Neuronal stem cell (in vitro differentiated cells): ENCODE measurements around the gene MCU.
"Not testable (repeated sequence)": the region's sequence is repeated elsewhere in the genome, so short reads cannot be mapped to it uniquely, and the experiment has no call there.

Source experiments
- DNase-seq: peaks from one replicate; pipeline ENCODE4 v3.0.0-alpha.2; 2013; ENCODE audit warnings: low spot score
- H2AFZ ChIP-seq: one replicate; pipeline ENCODE4 v1.6.1; 2013; ENCODE audit warnings: mild to moderate bottlenecking, low read length, inconsistent platforms
- H2AK5ac ChIP-seq: 2 replicates; pipeline ENCODE4 v1.6.1; 2013; ENCODE audit warnings: low read depth, mild to moderate bottlenecking, inconsistent platforms, low read length, moderate library complexity, mixed read lengths
- H2BK120ac ChIP-seq: 2 replicates; pipeline ENCODE4 v1.6.1; 2013; ENCODE audit warnings: low read depth, mild to moderate bottlenecking, inconsistent platforms, low read length, moderate library complexity, mixed read lengths
- H2BK12ac ChIP-seq: one replicate; pipeline ENCODE4 v1.6.1; 2013; ENCODE audit warnings: low read length, inconsistent platforms
- H2BK15ac ChIP-seq: 2 replicates; pipeline ENCODE4 v1.6.1; 2013; ENCODE audit warnings: mild to moderate bottlenecking, low read length, inconsistent platforms, mixed read lengths
- H2BK5ac ChIP-seq: one replicate; pipeline ENCODE4 v1.6.1; 2013; ENCODE audit warnings: inconsistent platforms, mild to moderate bottlenecking, low read length, moderate library complexity
- H3K14ac ChIP-seq: one replicate; pipeline ENCODE4 v1.6.1; 2013; ENCODE audit warnings: low read length, inconsistent platforms
- H3K18ac ChIP-seq: 2 replicates; pipeline ENCODE4 v1.6.1; 2013; ENCODE audit warnings: low read length, inconsistent platforms
- H3K23ac ChIP-seq: 2 replicates; pipeline ENCODE4 v1.6.1; 2013; ENCODE audit warnings: low read depth, mild to moderate bottlenecking, mixed read lengths, low read length, inconsistent platforms; ENCODE audit not compliant: poor library complexity
- H3K27ac ChIP-seq: replicated peaks from 3 replicates; pipeline ENCODE4 v1.5.1; 2013; ENCODE audit warnings: low read length, inconsistent platforms
- H3K27me3 ChIP-seq, 3 experiments: 2 replicates each; pipeline ENCODE4 v1.6.1; 2013; ENCODE audit warnings: low read length in 3 of 3, mild to moderate bottlenecking in 2 of 3, inconsistent platforms in 1 of 3, low read depth in 1 of 3, mixed read lengths in 1 of 3, moderate library complexity in 1 of 3; ENCODE audit not compliant: control insufficient read depth in 3 of 3, insufficient read depth in 3 of 3
- H3K36me3 ChIP-seq, 2 donors: replicated peaks in 1 of 2; 2 replicates each; pipeline ENCODE4 v1.6.1; 2013; ENCODE audit warnings: low read length in 2 of 2; ENCODE audit not compliant: control insufficient read depth in 2 of 2, insufficient read depth in 2 of 2
- H3K4ac ChIP-seq: 2 replicates; pipeline ENCODE4 v1.6.1; 2013; ENCODE audit warnings: inconsistent platforms, mild to moderate bottlenecking, low read length, moderate library complexity
- H3K4me1 ChIP-seq, 2 donors: 1 replicate in 1 of 2; 2 replicates in 1 of 2; pipeline ENCODE4 v1.6.1; 2013; ENCODE audit warnings: low read length in 2 of 2, low read depth in 1 of 2; ENCODE audit not compliant: control insufficient read depth in 2 of 2, insufficient read depth in 1 of 2
- H3K4me2 ChIP-seq: one replicate; pipeline ENCODE4 v1.6.1; 2013; ENCODE audit warnings: mild to moderate bottlenecking, low read length, inconsistent platforms; ENCODE audit not compliant: insufficient read depth, poor library complexity, severe bottlenecking
- H3K4me3 ChIP-seq, 2 donors: 2 replicates each; pipeline ENCODE4 v1.5.1; 2013; ENCODE audit warnings: low read length in 2 of 2, mild to moderate bottlenecking in 2 of 2, inconsistent platforms in 1 of 2, moderate library complexity in 1 of 2
- H3K79me1 ChIP-seq: one replicate; pipeline ENCODE4 v1.6.1; 2013; ENCODE audit warnings: low read depth, mild to moderate bottlenecking, inconsistent platforms, low read length, moderate library complexity
- H3K9ac ChIP-seq: one replicate; pipeline ENCODE4 v1.6.1; 2013; ENCODE audit warnings: mild to moderate bottlenecking, low read depth, low read length, inconsistent platforms; ENCODE audit not compliant: poor library complexity
- H3K9me3 ChIP-seq, 2 donors: replicated peaks in 1 of 2; 2 replicates each; pipeline versions ENCODE3 to v1.6.1; 2013; ENCODE audit warnings: low read length in 2 of 2, mild to moderate bottlenecking in 2 of 2, inconsistent platforms in 1 of 2, low read depth in 1 of 2, mixed read lengths in 1 of 2, moderate library complexity in 1 of 2; ENCODE audit not compliant: control insufficient read depth in 2 of 2, insufficient read depth in 1 of 2
- H4K8ac ChIP-seq: one replicate; pipeline ENCODE4 v1.6.1; 2013; ENCODE audit warnings: low read depth, mild to moderate bottlenecking, inconsistent platforms, low read length, moderate library complexity
- H4K91ac ChIP-seq: one replicate; pipeline ENCODE4 v1.6.1; 2013; ENCODE audit warnings: low read length, low read depth, mild to moderate bottlenecking, inconsistent platforms; ENCODE audit not compliant: poor library complexity
- WGBS, 2 donors: extraction: QIAGEN DNeasy Blood & Tissue Kit; methylation state at CpG; one replicate each; pipeline ENCODE4 v1.1.7; 2013; ENCODE audit warnings: missing lambda C conversion rate in 2 of 2, mixed read lengths in 1 of 2; ENCODE audit not compliant: insufficient read length in 2 of 2, insufficient replicate concordance in 1 of 2; ENCODE audit errors: extremely low coverage in 2 of 2; 5-methylcytosine and 5-hydroxymethylcytosine counted together

The MCU gene

DNA sequence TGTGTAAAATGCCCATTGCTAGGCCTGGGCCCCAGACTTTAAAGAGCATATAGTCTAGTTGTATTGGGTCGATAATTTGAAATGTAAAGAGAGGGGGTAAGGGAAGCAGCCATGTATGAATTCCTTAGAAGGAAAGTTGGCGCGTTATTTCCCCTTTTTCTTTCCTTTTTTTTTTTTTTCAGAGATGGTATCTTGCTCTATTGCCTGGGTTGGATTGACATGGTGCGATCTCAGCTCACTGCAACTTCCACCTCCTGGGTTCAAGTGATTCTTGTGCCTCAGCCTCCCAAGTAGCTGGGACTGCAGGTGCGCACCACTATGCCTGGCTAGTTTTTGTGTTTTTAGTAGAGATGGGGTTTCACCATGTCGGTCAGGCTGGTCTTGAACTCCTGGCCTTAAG, 45.4 kb downstream of the MCU start:
- not testable (repeated sequence) for H3K23ac ChIP-seq, H3K4me2 ChIP-seq, H3K18ac ChIP-seq, H2BK120ac ChIP-seq, H3K79me1 ChIP-seq, H2AK5ac ChIP-seq, H2AFZ ChIP-seq, H3K9me3 ChIP-seq, H2BK15ac ChIP-seq, H3K9ac ChIP-seq, H3K36me3 ChIP-seq, H3K27me3 ChIP-seq, H3K14ac ChIP-seq, H4K8ac ChIP-seq, H3K4ac ChIP-seq, DNase-seq, H3K27ac ChIP-seq, H3K4me3 ChIP-seq, H2BK5ac ChIP-seq, H4K91ac ChIP-seq, H2BK12ac ChIP-seq
- WGBS, 2 donors, result no CpG with 5 or more reads among the region's 6 CpGs
- peaks cover 0 to 17% of the 10 kb centered on the region in 2 donors for H3K4me1 ChIP-seq

DNA sequence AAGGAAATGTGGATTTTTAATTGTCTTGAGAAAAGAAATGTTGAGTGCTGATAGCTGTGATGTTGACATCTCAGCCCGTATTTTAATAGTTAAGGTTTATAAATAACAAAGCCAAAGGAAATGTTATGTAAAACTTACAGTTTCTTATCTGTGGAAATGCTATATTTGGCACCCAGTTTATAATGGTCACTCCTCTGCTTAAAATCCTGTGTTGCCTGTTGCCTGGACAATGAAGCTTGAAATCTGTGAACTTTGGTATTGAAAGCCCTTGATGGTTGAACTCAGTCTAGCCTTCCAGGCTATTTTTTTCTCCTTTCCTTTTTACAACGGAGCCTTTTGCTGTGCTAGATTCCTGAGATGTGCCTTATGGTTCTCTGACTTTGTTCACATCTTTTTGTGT, 46.5 kb downstream of the MCU start:
- Histone ChIP-seq H3K4me2 (no peak overlapping the region), H3K27me3 (no peaks in the 10 kb centered on the region), H4K91ac (no peak overlapping the region), H4K8ac (no peak overlapping the region), H2AK5ac (no peak overlapping the region), H3K27ac (no peak overlapping the region), H3K4ac (no peak overlapping the region), H3K14ac (no peak overlapping the region), H2BK5ac (no peak overlapping the region), H3K9ac (no peak overlapping the region), H3K36me3 (no peaks in the 10 kb centered on the region), H3K4me3 (no peak overlapping the region), H3K18ac (no peak overlapping the region), H2BK12ac (no peak overlapping the region), H2AFZ (no peak overlapping the region), H3K4me1 (peaks cover 0 to 17% of the 10 kb centered on the region in 2 donors), H3K79me1 (peaks cover 5% of the 10 kb centered on the region), H2BK120ac (no peak overlapping the region), H2BK15ac (no peak overlapping the region), H3K23ac (no peak overlapping the region), H3K9me3 (no peaks in the 10 kb centered on the region)
- no CpG with 5 or more reads among the region's 2 CpGs for WGBS, 2 donors
- no peak for DNase-seq

DNA sequence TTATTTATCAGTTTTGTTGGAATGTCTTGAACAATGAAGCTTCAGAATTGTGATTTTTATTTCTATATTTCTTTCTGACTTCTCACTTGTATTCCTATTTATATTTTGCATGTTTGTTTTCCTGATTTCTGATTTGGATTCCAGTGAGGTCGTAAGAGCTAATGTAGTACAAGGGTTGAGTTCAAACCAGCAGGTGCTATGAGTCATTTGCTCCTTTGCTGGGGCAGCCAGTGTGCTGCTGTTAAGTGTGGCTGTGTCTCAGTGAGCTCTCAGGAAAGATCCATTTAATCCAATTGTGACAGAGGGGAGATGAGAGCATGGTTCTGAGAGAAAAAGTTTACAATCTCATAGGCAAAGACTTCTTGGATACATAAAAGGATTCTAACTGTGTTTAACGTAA, 48.6 kb downstream of the MCU start:
- H4K8ac ChIP-seq, result no peak overlapping the region
- no peaks in the 10 kb centered on the region for H3K27me3 ChIP-seq
- no peak overlapping the region for H2AK5ac ChIP-seq
- no peak overlapping the region for H3K4me3 ChIP-seq
- WGBS, 2 donors, result no CpG with 5 or more reads among the region's 2 CpGs
- no peak overlapping the region for H2BK12ac ChIP-seq
- no peak overlapping the region for H3K4me2 ChIP-seq
- no peak overlapping the region for H4K91ac ChIP-seq
- peaks cover 5% of the 10 kb centered on the region for H3K79me1 ChIP-seq
- no peaks in the 10 kb centered on the region for H3K9me3 ChIP-seq
- H3K23ac ChIP-seq, result no peak overlapping the region
- H3K4me1 ChIP-seq, result peaks cover 2 to 21% of the 10 kb centered on the region in 2 donors
- no peak overlapping the region for H3K14ac ChIP-seq
- no peak overlapping the region for H3K27ac ChIP-seq
- no peaks in the 10 kb centered on the region for H3K36me3 ChIP-seq
- no peak overlapping the region for H2BK120ac ChIP-seq
- no peak overlapping the region for H3K4ac ChIP-seq
- no peak for DNase-seq
- no peak overlapping the region for H3K9ac ChIP-seq
- H3K18ac ChIP-seq, result no peak overlapping the region
- H2AFZ ChIP-seq, result no peak overlapping the region
- no peak overlapping the region for H2BK15ac ChIP-seq
- no peak overlapping the region for H2BK5ac ChIP-seq

DNA sequence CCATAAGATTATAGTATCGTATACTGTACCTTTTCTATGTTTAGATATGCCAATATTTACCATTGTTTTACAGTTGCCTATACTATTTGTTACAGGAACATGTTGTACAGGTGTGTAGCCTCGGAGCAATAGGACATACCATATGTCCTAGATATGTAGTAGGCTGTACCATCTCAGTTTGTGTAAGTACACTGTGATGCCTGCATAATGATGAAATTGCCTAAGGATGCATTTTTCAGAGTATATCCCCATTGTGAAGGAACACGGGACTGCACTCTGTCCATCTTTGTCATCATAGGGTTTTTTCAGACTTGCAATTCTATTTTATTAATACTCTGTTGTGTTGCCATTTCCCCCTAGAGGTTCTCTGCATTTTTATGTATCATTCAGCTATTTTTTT, 50.1 kb downstream of the MCU start:
- no peak overlapping the region for H2AFZ ChIP-seq
- H3K9ac ChIP-seq, result no peak overlapping the region
- no peak overlapping the region for H2BK5ac ChIP-seq
- no peak overlapping the region for H3K23ac ChIP-seq
- WGBS, 2 donors, result no CpG with 5 or more reads among the region's 3 CpGs
- no peak overlapping the region for H3K14ac ChIP-seq
- no peak overlapping the region for H3K4me3 ChIP-seq
- no peak overlapping the region for H3K27ac ChIP-seq
- H4K91ac ChIP-seq, result no peak overlapping the region
- peaks cover 2 to 22% of the 10 kb centered on the region in 2 donors for H3K4me1 ChIP-seq
- H3K27me3 ChIP-seq, result no peaks in the 10 kb centered on the region
- no peaks in the 10 kb centered on the region for H3K9me3 ChIP-seq
- no peak overlapping the region for H3K4me2 ChIP-seq
- no peaks in the 10 kb centered on the region for H3K36me3 ChIP-seq
- no peak overlapping the region for H2BK12ac ChIP-seq
- no peak overlapping the region for H3K18ac ChIP-seq
- H2BK15ac ChIP-seq, result no peak overlapping the region
- no peak overlapping the region for H4K8ac ChIP-seq
- H3K4ac ChIP-seq, result no peak overlapping the region
- DNase-seq, result no peak
- no peak overlapping the region for H2BK120ac ChIP-seq
- H2AK5ac ChIP-seq, result no peak overlapping the region
- peaks cover 5% of the 10 kb centered on the region for H3K79me1 ChIP-seq
